ENCODE measurements around the gene PMVK. TPM values are rescaled to one million over a fixed set of nuclear protein-coding genes. Genes with fewer than 3 reads are reported as not detected.

The PMVK gene
- total RNA-seq, 3 donors from 2014 or later: 15.0 to 16.7 (median 16.4) TPM

DNA sequence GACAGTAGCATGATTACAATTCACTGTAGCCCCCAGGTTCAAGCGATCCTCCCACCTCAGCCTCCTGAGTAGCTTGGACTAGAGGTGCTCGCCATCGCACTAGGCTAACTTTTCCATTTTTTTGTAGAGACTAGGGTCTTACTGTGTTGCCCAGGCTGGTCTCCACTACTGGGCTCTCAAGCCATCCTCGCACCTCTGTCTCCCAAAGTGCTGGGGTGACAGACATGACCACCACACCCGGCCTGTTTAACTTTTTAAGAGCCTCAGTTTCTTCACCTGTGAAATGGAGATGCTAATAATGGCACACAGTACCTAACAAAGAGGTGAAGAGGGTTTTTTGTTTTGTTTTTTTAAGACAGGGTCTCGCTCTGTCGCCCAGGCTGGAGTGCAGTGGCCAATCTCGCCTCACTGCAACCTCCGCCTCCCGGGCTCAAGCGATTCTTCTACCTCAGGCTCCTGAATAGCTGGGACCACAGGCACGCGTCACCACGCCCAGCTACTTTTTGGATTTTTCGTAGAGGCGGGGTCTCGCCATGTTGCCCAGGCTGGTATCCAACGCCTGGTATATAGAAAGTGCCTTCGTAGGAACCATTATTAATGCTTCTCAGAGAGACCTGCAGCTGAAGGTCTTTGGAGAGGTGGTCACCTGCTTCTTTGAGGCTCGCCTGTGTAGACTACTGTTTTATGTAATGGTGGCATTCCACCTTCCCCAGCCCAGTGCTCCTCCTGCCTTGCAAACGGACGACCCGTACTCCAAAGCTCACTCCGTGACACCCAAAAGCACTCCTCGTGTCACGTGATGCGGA, 567 bp downstream of the PMVK start:
- Histone ChIP-seq H3K27me3 (no peaks in the 10 kb centered on the region), H3K4me3 (peak overlapping the region; percentile 67 to 75 (median 69)), H3K36me3 (no peaks in the 10 kb centered on the region), H3K4me1 (peaks cover 0 to 9% of the 10 kb centered on the region in 2 donors), H3K27ac (peak overlapping the region; percentile 97 to 98), H3K9me3 (no peaks in the 10 kb centered on the region)
- TF ChIP-seq POLR2AphosphoS5 (IDR thresholded peaks at IDR 0.05): no peak
- TF ChIP-seq, protein P1, sequence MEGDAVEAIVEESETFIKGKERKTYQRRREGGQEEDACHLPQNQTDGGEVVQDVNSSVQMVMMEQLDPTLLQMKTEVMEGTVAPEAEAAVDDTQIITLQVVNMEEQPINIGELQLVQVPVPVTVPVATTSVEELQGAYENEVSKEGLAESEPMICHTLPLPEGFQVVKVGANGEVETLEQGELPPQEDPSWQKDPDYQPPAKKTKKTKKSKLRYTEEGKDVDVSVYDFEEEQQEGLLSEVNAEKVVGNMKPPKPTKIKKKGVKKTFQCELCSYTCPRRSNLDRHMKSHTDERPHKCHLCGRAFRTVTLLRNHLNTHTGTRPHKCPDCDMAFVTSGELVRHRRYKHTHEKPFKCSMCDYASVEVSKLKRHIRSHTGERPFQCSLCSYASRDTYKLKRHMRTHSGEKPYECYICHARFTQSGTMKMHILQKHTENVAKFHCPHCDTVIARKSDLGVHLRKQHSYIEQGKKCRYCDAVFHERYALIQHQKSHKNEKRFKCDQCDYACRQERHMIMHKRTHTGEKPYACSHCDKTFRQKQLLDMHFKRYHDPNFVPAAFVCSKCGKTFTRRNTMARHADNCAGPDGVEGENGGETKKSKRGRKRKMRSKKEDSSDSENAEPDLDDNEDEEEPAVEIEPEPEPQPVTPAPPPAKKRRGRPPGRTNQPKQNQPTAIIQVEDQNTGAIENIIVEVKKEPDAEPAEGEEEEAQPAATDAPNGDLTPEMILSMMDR (IDR thresholded peaks at IDR 0.05): no peak
- TF ChIP-seq POLR2A (IDR thresholded peaks at IDR 0.05): no peak
- intact Hi-C loops (cut with DNase I; ENCODE audit: low total_unique reads): loop anchor here (10.0 kb wide), 1 partner anchor 381 kb away; the partner anchor contains the start of gene UBE2Q1
- no peak for DNase-seq (ENCODE audit: low spot score in 2 of 2)

DNA sequence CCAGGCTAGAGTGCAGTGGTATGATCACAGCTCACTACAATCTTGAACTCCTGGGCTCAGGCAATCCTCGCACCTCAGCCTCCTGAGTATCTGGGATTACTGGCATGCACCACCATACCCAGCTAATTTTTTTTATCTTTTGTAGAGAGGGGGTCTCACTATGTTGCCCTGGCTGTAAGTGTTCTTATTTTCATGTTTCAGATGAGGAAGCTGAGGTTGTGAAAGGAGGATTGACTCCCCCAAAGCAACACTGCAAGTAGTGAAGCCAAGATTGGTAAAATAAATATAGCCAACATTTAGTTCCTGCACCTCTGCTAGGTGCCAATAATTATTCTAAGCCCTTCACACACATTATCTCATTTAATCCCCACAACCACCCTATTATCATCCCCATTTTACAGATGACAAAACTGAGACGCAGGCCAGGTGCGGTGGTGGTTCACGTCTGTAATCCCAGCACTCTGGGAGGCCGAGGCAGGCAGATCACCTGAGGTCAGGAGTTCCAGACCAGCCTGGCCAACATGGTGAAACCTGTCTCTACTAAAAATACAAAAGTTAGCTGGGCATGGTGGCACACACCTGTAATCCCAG, 2.1 kb downstream of the PMVK start:
- TF ChIP-seq, protein P1 (IDR thresholded peaks at IDR 0.05): no peak
- TF ChIP-seq POLR2A (IDR thresholded peaks at IDR 0.05) (no peak), POLR2AphosphoS5 (IDR thresholded peaks at IDR 0.05) (no peak)
- H3K36me3 ChIP-seq: no peaks in the 10 kb centered on the region
- peaks cover 0 to 9% of the 10 kb centered on the region in 2 donors for H3K4me1 ChIP-seq
- peak overlapping the region in 1 of 2 donors; percentile 7 for H3K27ac ChIP-seq
- intact Hi-C loops (cut with DNase I; ENCODE audit: low total_unique reads): loop anchor here (10.0 kb wide), 1 partner anchor 380 kb away; the partner anchor contains the start of gene UBE2Q1
- no peak for DNase-seq (ENCODE audit: low spot score in 2 of 2)
- H3K4me3 ChIP-seq: no peak overlapping the region
- H3K27me3 ChIP-seq: no peaks in the 10 kb centered on the region
- H3K9me3 ChIP-seq: no peaks in the 10 kb centered on the region

- intact Hi-C loops (cut with DNase I; ENCODE audit: low total_unique reads): loop anchor here (10.0 kb wide), 1 partner anchor 377 kb away; the partner anchor contains the start of gene UBE2Q1
- TF ChIP-seq POLR2AphosphoS5 (IDR thresholded peaks at IDR 0.05) (no peak), POLR2A (IDR thresholded peaks at IDR 0.05) (no peak)
- TF ChIP-seq, protein P1 (IDR thresholded peaks at IDR 0.05): no peak
- Histone ChIP-seq H3K4me3 (no peak overlapping the region), H3K27me3 (no peaks in the 10 kb centered on the region), H3K9me3 (no peaks in the 10 kb centered on the region), H3K27ac (peak overlapping the region; percentile 78 to 79), H3K4me1 (peaks cover 0 to 5% of the 10 kb centered on the region in 2 donors), H3K36me3 (no peaks in the 10 kb centered on the region)
- DNase-seq (ENCODE audit: low spot score in 2 of 2): peak; percentile 87 to 90
These were observed 4.5 kb downstream of the PMVK start for GRCh38 chr1:154931940-154932487.

DNA sequence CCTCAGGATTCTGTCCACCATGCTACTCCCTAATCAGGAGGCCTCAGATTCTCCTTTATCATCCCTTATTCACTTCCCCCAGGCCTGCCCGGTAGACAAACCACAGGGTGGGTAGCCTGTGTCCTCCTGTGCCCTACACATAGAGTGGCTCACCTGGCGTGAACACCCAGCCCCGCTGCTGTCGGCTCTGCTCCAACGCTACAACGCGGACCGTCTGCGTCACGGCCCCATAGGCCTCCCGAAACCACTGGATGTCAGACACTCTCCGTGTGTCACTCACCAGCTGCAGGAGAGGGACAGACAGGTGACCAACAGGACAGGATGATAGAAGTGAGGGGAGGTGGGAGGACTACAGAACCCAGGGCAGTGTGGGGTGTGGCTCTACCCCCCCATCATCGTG, 10.3 kb downstream of the PMVK start:
- intact Hi-C loops (cut with DNase I; ENCODE audit: low total_unique reads): no loop called here
- TF ChIP-seq POLR2AphosphoS5 (IDR thresholded peaks at IDR 0.05) (no peak), POLR2A (IDR thresholded peaks at IDR 0.05) (no peak)
- TF ChIP-seq, protein P1 (IDR thresholded peaks at IDR 0.05): no peak
- H3K4me1 ChIP-seq: no peaks in the 10 kb centered on the region
- H3K27me3 ChIP-seq: no peaks in the 10 kb centered on the region
- no peak for DNase-seq (ENCODE audit: low spot score in 2 of 2)
- no peaks in the 10 kb centered on the region for H3K36me3 ChIP-seq
- no peak overlapping the region for H3K4me3 ChIP-seq
- H3K27ac ChIP-seq: no peak overlapping the region
- H3K9me3 ChIP-seq: no peaks in the 10 kb centered on the region

All from breast epithelium (tissue), 4 donors.